Measurements from ENCODE around the gene PRKCB.
"Not testable (repeated sequence)": the region's sequence is repeated elsewhere in the genome, so short reads cannot be mapped to it uniquely, and the experiment has no call there.

Gene PRKCB

DNA sequence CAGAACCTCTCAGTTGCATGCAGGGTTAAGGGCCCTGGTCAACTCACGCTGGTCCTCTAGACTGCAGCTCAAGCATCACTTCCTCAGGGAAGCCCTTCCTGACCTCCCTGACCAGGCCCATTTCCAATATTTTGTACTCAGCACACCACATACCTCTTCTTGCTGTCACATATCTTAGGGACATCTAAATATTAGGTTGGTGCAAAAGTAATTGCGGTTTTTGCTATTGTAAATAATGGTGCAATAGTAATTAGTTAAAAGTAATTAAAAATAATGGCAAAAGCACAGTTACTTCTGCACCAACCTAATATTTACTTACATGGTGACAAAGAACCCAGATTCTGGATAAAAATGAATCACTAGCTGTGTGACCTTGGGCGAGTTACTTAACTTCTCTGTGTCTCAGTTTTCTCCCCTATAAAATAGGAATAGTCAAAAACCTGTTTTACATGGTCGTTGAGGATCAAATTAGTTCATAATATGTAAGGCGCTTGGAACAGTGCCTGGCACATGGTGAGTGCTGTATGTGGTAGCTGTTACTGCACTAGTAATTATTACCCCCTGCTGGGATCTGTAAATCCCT, 177.4 kb downstream of the PRKCB start:
- no peak for DNase-seq

DNA sequence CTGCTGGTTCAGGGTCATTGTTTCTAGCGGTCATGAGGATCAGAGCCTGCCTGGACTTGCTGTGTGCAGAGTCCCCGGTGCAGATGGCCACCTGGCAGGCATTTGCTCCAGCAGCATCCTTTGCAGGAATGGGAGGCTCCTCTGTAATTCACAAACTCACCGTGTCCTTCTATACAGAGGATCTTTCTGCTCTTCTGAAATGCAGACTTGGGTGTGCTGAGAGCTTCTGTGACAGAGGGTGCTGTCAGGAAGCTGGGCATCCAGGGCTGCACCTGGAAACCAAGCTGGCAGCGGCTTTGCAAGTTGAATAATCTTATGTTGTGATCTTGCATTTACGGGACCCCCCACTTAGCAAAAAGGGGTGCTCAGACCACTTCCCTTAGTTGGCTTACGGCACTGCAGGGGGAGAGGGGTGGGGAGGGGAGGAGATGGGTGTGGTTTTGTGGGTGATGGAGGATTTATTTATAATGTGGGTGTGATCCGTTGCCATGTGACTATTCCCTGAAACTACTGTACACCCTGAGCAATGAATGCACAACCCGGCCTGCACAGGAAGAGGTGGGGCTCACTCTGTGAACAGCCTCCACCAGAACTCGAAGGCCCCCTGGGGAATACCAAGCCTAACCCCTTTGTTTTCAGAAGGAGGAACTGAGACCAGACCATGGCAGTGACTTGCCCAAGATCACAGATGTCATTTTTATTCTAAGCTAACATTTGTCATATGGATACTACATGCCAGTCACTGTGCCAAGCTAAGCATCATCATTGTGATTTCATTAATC, 178.3 kb downstream of the PRKCB start:
- peak; percentile 15 for DNase-seq

DNA sequence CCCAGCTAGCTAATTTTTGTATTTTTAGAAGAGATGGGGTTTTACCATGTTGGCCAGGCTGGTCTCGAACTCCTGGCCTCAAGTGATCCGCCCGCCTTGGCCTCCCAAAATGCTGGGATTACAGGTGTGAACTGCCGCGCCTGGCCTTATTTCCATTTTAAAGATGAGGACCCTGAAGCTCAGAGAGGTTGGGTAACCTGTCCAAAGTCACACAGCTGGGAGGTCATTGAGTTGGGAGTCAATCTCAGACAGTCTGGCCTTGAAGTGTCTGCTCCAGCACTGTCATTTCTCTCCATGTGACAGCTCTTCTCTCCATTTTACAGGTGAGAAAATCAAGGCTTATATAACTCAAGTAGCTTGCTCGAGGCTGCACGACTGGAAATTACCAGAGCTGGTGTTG, 179.2 kb downstream of the PRKCB start:
- DNase-seq, result not testable (repeated sequence)

DNA sequence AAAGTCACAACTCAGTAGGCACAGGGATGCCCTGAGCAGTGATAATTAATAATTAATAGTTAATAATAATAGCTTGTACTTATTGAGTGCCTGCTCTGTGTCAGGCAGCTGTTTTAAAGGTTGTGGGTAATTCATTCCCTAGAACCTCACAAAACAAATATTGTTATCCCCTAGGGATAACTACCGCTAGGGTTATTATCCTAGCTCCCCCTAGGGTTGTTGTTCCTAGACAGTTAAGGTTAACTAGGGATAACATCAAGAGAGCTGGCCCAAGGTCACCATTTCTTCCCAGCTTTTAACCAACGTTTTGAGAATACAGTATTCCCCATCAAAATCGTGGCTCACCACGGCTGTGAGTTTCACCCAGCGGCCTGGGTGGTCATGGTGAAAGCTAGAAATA, 180.1 kb downstream of the PRKCB start:
- DNase-seq, result no peak

DNA sequence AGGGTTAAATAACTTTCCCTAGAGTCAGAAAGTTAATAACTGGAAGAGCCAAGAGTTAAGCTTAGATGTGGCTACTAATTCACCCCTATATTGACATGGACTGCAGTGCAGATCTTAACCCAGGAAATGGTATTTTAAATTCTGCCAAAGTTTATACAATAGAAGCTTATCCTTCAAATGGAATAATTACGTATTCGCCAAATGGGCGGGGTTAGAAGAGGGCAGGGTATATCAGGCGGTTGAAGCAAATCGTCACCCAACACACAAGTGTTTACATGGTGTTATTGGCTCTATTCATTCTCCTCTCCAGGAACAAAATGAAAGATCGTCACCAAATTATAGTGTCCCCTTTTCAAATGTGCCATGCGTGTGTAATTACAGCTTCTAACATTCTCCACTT, 182.7 kb downstream of the PRKCB start:
- no peak for DNase-seq

DNA sequence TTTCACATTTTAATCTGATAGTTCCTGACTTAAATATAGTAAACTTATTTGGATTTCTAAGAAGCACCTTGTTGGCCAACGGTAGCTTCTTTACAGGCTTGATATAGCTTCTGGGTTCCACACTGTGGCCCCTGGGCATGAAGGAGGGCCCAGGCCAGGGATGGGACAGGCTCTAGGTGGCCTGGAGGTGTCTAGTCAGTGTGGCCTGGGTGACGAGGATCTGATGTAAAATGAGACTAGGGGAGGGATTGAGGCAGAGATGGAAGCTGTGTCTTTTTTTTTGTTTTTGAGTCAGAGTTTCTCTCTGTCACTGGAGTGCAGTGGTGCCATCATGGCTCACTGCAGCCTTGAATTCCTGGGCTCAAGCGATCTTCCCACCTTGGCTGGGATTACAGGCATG, 187.0 kb downstream of the PRKCB start:
- DNase-seq, result no peak

DNA sequence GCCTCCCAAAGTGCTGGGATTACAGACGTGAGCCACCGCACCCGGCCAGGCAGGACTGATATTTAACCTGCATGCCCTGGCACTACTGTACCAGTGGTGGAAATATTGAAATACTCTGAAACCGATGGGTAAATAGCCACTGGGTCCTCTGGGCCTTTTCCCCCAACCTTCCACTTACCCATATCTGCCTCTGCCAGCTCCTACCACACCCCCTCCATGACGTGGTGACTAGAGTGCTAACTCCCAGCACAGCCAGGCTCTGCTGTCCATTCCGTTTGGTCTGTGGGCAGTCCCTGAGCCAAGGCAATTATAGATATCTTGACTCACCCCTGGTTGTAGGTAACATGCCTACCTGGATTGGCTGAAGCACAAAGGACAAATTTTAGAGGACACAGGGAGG, 187.8 kb downstream of the PRKCB start:
- DNase-seq, result no peak

DNA sequence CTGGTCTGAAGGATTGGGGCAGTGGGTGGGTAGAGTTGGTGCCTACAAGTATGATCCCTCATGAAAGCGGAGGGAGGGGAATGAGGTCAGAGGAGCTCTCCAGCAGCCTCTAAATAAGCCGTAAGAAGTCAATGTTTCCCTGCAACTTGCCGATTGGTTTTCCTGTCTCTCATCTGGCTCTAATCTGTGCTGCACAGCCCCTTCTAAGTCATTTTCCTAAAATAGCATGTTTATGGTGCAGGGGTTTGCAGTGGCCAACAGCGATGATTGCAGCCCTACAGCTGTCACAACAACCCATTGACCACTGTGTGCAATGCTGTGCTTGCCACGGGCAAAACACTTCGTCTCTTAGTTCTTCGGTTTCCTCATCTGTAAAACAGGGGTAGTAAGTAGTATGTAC, 189.2 kb downstream of the PRKCB start:
- DNase-seq, result no peak

DNA sequence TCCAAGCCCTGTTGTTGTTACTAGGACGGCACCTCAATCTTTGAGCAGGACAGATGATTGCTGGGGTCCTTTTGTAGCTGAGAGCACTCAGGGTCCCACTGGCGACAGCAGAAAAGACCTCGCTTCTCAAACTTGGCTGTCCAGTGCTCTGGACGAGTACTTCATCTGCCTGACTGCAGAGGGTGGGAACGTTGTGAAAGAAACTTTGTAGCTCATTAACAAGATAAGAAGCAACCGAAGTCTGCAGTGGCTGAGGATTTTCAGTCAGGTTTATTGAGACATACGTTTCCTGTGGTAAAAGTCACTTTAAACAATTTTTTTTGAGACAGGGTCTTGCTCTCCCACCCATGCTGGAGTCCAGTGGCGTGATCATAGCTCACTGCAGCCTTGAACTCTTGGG, 191.7 kb downstream of the PRKCB start:
- DNase-seq, result no peak

DNA sequence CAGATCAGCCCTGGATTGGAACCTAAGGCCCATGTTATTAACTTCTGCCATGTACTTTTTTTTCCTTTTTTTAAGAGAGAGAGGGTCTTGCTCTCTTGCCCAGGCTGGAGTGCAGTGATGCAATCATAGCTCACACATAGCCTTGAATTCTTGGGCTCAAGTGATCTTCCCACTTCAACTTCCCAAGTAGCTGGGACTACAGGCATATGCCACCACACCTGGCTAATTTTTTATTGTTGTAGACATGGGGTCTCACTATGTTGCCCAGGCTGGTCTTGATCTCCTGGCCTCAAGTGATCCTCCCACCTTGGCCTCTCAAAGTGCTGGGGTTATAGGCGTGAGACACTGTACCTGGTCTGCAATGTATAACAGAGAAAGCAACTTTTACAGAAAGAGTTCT, 194.1 kb downstream of the PRKCB start:
- DNase-seq, result not testable (repeated sequence)

DNA sequence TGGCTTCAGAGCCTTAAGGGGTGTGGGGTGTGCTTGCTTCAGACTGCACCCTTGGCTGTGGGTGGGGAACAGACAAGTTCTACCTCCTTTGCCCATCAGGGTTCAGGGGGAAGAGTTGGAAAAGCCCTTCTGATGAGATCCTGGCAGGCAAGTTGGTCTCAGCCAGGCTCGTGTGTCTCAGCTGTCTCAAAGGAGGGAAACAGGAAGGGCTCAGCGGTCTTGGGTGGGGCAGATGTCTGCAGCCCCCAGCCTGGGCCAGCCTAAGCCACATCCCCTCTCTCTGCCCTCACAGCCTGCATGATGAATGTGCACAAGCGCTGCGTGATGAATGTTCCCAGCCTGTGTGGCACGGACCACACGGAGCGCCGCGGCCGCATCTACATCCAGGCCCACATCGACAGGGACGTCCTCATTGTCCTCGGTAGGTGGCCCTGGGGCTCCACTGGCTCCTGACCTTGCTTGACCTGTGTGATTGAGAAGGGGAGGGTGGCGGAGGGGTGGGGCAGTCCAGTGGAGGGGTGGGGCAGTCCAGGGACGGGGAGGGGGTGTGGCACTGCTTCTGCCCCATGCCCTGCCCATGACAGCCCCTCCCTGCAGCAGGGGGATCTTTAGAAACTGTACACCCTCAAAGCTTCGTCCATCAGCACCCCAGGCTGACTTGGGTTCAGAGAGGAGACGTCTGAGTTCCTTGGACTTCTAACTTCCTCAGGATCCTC, 199.5 kb downstream of the PRKCB start:
- DNase-seq, result no peak

DNA sequence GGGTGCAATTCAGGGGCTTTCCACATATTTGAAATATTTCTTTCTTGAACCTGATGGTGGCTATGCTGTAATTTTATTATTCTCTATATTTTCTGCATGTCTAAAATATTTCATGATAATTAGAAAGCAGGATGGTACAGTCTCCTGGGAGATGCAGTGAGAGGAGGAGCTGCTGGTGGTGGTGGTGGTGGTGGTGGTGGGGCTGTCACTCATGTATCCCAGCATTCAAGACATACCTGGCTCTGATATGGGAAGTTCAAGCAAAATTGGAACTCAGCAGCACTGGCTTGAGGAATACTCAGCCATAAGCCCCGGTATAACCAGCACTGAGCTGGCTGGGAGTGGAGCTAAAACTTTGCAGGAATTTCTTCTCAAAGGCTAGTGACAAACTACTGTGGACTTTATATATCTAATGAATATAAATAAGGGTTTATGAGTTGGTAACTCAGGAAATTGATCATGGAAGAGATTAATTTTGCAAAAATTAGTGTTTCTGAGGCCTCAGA, 200.3 kb downstream of the PRKCB start:
- DNase-seq, result no peak

DNA sequence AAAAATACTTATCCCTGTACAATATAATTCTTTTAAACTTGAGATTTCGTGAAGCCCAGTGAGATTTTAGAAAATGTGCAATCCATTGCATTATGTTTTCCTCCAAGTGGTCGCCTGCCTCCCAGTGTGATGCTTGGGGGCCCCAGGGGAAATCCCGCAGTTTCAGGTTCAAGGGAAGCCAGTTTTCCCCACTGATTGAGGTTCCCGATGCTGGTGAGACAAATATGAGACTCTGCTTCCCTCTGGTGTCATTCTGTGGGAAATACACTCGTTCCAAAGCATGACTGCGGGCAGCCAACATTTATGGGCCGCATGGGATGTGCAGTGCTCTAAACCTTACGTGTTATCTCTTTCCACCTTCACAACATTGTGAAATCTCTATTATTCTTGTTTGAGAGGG, 200.8 kb downstream of the PRKCB start:
- DNase-seq, result peak; percentile 42

DNA sequence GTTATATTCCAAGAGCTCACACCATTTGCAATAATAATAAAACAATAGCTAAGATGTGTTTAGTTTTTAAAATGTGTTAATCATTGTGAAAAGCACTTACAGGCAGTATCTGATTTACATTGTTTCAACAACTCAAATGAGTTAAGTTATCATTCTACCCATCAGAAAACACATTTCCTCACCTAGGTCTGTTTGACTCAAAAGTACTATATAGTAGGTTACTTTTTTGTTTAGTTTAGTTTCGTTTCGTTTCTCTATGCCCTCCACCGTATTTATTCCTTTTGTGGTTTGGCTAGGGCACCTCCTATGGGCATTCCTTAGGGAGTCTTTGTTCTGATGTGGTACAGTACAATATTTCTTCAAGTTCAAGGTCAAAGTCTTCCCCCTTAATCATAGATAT, 201.6 kb downstream of the PRKCB start:
- DNase-seq, result no peak

DNA sequence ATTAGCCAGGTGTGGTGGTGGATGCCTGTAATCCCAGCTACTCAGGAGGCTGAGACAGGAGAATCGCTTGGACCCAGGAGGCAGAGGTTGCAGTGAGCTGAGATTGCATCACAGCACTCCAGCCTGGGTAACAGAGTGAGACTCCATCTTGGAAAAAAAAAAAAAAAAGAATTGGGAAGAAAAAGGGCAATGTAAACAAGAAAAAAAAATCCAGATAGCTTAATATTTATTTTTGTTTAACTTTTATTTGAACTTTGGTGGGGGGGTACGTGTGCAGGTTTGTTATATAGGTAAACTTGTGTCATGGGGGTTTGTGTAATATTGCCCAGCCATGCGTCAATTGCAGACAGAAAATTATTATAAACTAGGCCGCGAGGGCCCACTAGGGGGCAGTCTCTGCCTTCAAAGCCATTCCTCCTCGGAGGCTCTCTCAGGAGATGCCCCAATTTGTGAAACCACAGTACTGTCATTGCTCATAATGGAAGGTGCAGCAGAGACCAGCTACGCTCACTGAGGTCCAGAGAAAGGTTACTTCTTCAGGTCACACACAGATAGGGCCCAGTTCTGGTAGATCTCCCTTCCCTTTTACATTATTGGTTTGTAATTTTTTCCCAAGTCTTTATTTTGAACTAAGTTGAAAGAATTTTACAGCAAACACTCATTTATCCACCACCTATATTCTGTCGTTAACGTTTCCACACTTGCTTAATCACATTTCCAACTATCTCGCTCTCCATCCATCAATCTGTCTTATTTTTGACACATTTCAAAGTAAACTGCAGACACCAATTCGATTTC, 206.2 kb downstream of the PRKCB start:
- DNase-seq, result peak; percentile 53

DNA sequence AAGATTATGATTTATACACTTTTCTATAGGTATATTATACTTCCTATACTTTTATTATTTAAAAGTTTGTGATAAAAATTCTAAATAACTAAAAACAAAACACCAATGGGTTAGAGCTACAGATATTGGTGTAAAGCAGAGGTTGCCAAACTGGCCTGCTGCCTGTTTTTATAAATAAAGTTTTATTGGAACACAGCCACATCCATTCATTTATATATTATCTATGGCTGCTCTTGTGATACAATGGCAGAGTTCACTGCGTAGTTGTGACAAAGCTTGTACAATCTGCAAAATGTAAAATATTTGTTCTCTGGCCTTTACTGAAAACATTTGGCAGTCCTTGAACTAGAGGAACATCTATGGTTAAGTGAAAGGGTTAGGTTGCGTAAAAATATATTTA, 208.7 kb downstream of the PRKCB start:
- no peak for DNase-seq

DNA sequence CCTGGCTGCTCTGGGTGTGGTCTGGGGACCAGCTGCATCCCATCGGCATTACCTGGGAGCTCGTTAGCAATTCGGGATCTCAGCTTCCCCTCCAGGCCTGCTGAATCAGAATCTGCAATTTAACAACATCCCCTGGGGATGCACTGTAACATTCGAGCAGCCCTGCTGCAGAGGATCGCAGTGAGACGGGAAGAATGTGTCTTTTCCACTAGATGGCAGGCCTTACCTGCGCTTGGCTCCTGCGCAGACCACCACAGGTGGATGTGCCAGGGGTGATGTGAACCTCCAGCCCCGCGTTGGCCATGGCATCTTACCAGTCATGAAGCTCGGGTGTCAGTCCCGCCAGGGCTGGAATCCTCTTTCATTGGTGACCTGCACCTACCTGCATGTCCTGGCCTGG, 209.9 kb downstream of the PRKCB start:
- DNase-seq, result peak; percentile 36

DNA sequence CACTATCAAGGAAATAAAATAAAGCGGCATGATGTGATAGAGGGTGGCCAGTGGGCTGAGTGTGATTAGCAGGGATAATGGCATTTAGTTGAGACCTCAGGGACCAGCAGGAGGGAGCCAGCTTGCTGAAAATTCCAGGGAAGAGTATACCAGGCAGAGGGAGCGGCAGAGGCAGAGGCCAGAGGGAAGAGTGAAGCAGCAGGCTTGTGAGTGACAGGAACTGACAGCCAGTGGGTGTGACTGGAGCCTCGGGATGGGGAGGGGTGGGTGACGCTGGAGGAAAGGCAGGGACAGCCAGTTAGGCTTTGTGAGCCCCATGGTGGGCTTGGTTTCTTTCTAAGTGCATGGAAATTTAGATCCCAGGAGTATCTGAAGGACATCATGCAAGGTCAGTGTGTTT, 210.7 kb downstream of the PRKCB start:
- no peak for DNase-seq

DNA sequence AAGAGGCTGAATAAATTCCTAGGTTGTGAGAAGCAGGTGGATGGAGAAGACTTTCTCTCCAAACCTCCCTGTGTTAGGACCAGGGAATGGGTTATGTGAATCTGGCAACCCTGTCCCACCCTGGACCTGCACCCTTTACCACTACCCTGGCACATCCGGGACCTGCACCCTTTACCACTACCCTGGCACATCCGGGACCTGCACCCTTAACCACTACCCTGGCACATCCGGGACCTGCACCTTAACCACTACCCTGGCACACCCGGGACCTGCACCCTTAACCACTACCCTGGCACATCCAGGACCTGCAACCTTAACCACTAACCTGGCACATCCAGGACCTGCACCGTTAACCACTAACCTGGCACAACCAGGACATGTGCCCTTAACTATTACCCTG, 213.3 kb downstream of the PRKCB start:
- DNase-seq, result no peak

DNA sequence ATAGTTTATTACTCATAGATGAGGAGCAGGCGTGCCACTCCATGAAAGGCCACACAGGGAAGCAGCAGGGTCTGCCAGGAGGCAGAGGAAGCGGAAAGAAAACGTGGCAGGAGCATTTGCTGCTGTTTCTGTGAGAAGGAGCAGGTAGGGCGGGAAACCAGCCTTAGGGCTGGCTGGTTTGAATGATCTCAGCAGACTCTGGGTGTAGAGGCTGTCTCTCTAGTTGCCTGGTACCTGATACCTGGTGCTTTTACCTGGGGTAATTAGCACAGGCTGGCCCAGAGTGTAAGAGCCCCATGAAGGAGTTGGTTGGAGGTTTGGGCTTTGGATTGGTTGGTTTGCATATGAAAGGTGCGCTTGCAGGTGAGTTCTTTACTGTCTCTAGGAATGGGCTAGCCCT, 215.3 kb downstream of the PRKCB start:
- no peak for DNase-seq

DNA sequence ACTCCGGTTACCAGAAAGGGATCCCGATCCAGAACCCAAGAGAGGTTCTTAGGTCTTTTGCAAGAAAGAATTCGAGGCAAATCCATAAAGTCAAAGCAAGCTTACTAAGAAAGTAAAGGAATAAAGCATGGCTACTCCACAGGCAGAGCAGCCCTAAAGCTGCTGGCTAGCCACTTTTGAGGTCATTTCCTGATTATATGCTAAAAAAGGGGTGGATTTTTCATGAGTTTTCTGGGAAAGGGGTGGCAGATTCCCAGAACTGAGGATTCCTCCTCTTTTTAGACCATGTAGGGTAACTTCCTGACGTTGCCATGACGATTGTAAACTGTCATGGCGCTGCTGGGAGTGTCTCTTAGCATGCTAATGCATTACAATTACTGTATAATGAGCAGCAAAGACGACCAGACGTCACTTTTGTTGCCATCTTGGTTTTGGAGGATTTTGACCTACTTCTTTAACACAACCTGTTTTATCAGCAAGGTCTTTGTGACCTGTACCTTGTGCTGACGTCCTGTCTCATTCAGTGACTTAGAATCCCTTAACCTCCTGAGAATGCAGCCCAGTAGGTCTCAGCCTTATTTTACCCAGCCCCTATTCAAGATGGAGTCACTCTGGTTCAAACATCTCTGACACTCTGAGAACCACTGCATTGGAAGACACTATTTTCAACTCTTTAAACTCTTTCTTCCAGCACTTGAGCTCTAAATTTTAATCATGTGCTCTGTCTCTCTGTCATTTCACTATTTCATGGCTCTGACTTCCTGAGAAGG, 216.7 kb downstream of the PRKCB start:
- DNase-seq, result no peak
